Nasal cavity respiratory epithelium epithelial cell of viscerocranial mucosa (primary cell): ENCODE results near the gene ABCA12. TPM values are rescaled to one million over a fixed set of nuclear protein-coding genes. Genes with fewer than 3 reads are reported as not detected.

Experiments
- total RNA-seq: library from RNA; depleted of rRNA; stranded (reverse); fragments of >200 nt; gene quantifications from 2 replicates; pipeline ENCODE4 v1.2.3, GENCODE V29; 2014

The ABCA12 gene
- total RNA-seq, result 26.7 and 27.8 TPM in 2 replicates

GRCh38 chr2:215138479-215138878 lies at the start of gene ABCA12:
Gene ABCA12, minus strand, starts transcription at chr2:215138626. Its CDS starts 418 bp downstream, at chr2:215138208.

Other genes with a start within 250 kb of the ABCA12 start
- 41.0 and 80.3 TPM in 2 replicates for gene ATIC, start 173.4 kb upstream of the ABCA12 start, total RNA-seq